ENCODE results near the gene VWA1. TPM values are rescaled to one million over a fixed set of nuclear protein-coding genes. Genes with fewer than 3 reads are reported as not detected.
"Not testable (repeated sequence)": the region's sequence is repeated elsewhere in the genome, so short reads cannot be mapped to it uniquely, and the experiment has no call there.

Gene VWA1
- total RNA-seq, 1 donor from 2014 or later: 44.5 TPM

DNA sequence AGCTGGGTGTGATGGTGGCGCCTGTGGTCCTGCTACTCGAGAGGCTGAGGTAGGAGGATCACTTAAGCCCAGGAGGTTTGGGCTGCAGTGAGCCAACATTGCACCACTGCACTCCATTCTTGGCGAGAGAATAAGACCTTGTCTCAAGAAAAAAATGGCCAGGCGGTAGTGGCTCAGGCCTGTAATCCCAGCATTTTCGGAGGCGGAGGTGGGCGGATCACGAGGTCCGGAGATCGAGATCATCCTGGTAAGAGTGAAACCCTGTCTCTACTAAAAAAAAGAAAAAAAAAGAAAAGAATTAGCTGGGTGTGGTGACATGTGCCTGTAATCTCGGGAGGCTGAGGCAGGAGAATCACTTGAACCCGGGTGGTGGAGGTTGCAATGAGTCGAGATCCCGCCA, 47.4 kb downstream of the VWA1 start:
- no peaks in the 10 kb centered on the region for H3K36me3 Mint-ChIP-seq
- no peak overlapping the region for H3K4me3 Mint-ChIP-seq
- no peak for TF ChIP-seq CTCF (conservative IDR thresholded peaks at IDR 0.05)
- no peak for DNase-seq (ENCODE audit: extremely low spot score, unreplicated experiment)
- no peaks in the 10 kb centered on the region for H3K27me3 Mint-ChIP-seq
- no peaks in the 10 kb centered on the region for H3K9me3 Mint-ChIP-seq
- H3K27ac Mint-ChIP-seq: no peak overlapping the region
- H3K4me1 Mint-ChIP-seq (ENCODE audit: unreplicated experiment): no peaks in the 10 kb centered on the region

DNA sequence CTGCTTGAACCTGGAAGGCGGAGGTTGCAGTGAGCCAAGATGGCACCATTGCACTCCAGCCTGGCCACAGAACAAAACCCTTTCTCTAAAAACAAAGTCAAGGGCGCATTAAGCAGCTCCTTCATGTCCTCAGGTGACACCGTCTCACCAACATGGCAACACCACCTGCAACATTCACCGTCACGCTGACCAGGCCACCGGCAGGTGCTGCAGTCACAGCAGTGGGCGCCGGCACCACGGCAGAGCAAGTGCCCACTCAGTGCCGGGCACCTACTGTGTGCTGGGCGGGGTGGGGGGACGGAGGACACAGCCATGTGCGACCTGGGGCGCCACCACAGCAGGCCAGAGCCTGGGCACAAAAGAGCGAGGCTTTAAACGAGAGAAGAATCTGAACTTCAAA, 48.2 kb downstream of the VWA1 start:
- no peaks in the 10 kb centered on the region for H3K36me3 Mint-ChIP-seq
- H3K27me3 Mint-ChIP-seq: no peaks in the 10 kb centered on the region
- DNase-seq (ENCODE audit: extremely low spot score, unreplicated experiment): no peak

DNA sequence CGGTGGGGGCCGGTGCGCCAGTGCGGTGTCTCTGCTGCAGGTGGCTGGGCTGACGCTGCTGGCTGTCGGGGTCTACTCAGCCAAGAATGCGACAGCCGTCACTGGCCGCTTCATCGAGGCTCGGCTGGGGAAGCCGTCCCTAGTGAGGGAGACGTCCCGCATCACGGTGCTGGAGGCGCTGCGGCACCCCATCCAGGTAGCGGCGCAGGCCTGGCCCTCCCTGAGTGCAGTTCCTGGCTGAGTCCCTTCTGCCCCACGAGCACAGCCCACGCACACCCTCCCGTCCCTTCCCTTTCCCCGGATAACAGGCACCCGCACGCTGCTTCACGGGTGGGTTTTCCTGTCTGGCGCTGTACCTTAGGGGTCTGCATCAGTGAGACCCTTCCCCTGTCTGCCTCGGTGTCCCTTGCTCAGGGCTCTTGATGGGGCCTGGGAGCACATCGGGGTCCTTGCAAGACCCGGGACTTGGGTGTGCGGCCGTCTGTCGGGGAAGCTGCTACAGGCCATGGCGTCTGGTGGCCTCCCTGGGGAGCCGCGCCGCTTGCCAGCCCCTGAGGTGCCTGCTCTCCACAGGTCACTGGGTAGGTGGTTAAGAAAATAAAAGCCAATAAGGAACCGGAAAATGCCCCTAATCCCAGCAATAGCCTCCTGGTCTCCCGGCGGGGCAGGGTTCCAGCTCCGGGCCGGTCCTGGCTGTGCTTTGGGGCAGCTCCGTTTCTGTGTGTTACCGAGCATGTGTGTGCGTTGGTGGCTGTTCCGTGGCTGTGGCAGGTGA, 49.7 kb downstream of the VWA1 start:
- H3K27ac Mint-ChIP-seq; H3K27me3 Mint-ChIP-seq; H3K4me1 Mint-ChIP-seq (ENCODE audit: unreplicated experiment); DNase-seq (ENCODE audit: extremely low spot score, unreplicated experiment); H3K4me3 Mint-ChIP-seq; H3K36me3 Mint-ChIP-seq; H3K9me3 Mint-ChIP-seq: not testable (repeated sequence)

More for the DNA sequence above, 48.2 kb downstream of the VWA1 start:
- TF ChIP-seq CTCF (conservative IDR thresholded peaks at IDR 0.05): no peak
- Mint-ChIP-seq H3K9me3 (no peaks in the 10 kb centered on the region), H3K4me1 (ENCODE audit: unreplicated experiment) (no peaks in the 10 kb centered on the region), H3K27ac (no peak overlapping the region), H3K4me3 (no peak overlapping the region)

DNA sequence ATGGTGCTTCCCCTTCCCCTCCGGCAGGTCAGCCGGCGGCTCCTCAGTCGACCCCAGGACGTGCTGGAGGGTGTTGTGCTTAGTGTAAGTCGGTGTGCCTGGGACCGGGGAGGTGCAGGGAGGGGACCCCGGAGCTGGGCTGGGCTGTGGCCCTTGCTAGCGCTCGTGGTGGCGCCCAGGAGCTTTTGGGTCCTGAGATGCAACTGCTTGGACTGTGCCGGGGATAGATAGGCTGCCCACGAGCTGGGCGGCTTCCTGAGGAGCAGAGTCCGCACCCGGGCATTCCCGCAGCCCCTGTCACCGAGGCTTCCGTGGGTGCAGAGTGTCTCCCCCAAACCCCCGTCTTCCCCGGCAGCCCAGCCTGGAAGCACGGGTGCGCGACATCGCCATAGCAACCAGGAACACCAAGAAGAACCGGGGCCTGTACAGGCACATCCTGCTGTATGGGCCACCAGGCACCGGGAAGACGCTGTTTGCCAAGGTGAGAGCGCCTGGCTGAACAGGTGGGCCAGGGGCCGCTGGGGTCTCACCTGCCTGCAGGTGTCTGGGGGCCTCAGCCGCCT, 50.3 kb downstream of the VWA1 start:
- H3K27me3 Mint-ChIP-seq; H3K4me1 Mint-ChIP-seq (ENCODE audit: unreplicated experiment); H3K27ac Mint-ChIP-seq; H3K4me3 Mint-ChIP-seq; DNase-seq (ENCODE audit: extremely low spot score, unreplicated experiment); H3K36me3 Mint-ChIP-seq; H3K9me3 Mint-ChIP-seq: not testable (repeated sequence)

GRCh38 chr1:1487701-1488100, 52.2 kb downstream of the VWA1 start:
- no peak overlapping the region for H3K4me3 Mint-ChIP-seq
- H3K27me3 Mint-ChIP-seq: no peaks in the 10 kb centered on the region
- H3K4me1 Mint-ChIP-seq (ENCODE audit: unreplicated experiment): no peaks in the 10 kb centered on the region
- H3K9me3 Mint-ChIP-seq: no peaks in the 10 kb centered on the region
- H3K27ac Mint-ChIP-seq: no peak overlapping the region
- TF ChIP-seq CTCF (conservative IDR thresholded peaks at IDR 0.05): no peak
- DNase-seq (ENCODE audit: extremely low spot score, unreplicated experiment): no peak
- H3K36me3 Mint-ChIP-seq: peaks cover 13% of the 10 kb centered on the region

- Mint-ChIP-seq H3K27me3 (no peaks in the 10 kb centered on the region), H3K36me3 (peaks cover 25% of the 10 kb centered on the region), H3K27ac (no peak overlapping the region), H3K4me1 (ENCODE audit: unreplicated experiment) (no peaks in the 10 kb centered on the region), H3K4me3 (no peak overlapping the region), H3K9me3 (no peaks in the 10 kb centered on the region)
- TF ChIP-seq CTCF (conservative IDR thresholded peaks at IDR 0.05): no peak
- no peak for DNase-seq (ENCODE audit: extremely low spot score, unreplicated experiment)
These were observed 53.7 kb downstream of the VWA1 start for GRCh38 chr1:1489231-1489630.
